Esophagus squamous epithelium (tissue), 5 donors: ENCODE data around the gene CCL23. TPM values are rescaled to one million over a fixed set of nuclear protein-coding genes. Genes with fewer than 3 reads are reported as not detected.
A peak's percentile ranks its signal among the peaks of the same experiment; 100 is the strongest.

ENCODE experiments used
- DNase-seq: peaks from one replicate; lab custom pipeline; 2025; lab: John Stamatoyannopoulos, UW
- H3K27ac ChIP-seq, 4 donors: fragments of 200-600 bp; sonication (generic); one replicate each; pipeline ENCODE4 v1.5.1; 2016 to 2019; ENCODE audit warnings: mild to moderate bottlenecking in 1 of 4
- H3K27me3 ChIP-seq, 4 donors: fragments of 200-600 bp; sonication (generic); 1 replicate in 3 of 4; 2 replicates in 1 of 4; pipeline versions ENCODE4 v1.5.1 to v1.6.0; 2017 to 2021; ENCODE audit warnings: antibody characterized with exemption in 1 of 4
- H3K36me3 ChIP-seq, 3 donors: fragments of 200-600 bp; sonication (generic); one replicate each; pipeline ENCODE4 v1.5.1; 2016 to 2019
- H3K4me1 ChIP-seq, 3 donors: fragments of 200-600 bp; sonication (generic); one replicate each; pipeline ENCODE4 v1.5.1; 2017 to 2019
- H3K4me3 ChIP-seq, 4 donors: fragments of 200-600 bp; sonication (generic); 1 replicate in 3 of 4; 2 replicates in 1 of 4; pipeline ENCODE4 v1.5.1; 2016 to 2019; ENCODE audit warnings: mild to moderate bottlenecking in 2 of 4, moderate library complexity in 1 of 4
- H3K9me3 ChIP-seq, 3 donors: fragments of 200-600 bp; sonication (generic); one replicate each; pipeline ENCODE4 v1.5.1; 2016 to 2019
- POLR2A ChIP-seq, 4 donors: fragments of 450-650 bp; IDR thresholded peaks; one replicate each; pipeline ENCODE4 v1.6.1; 2017; ENCODE audit warnings: antibody characterized with exemption in 4 of 4, mild to moderate bottlenecking in 4 of 4, moderate library complexity in 3 of 4
- WGBS, 2 donors: methylation state at CpG; one replicate each; pipeline ENCODE4 v1.1.5; 2018; 5-methylcytosine and 5-hydroxymethylcytosine counted together
- intact Hi-C: fragments of 100-400 bp; cut with DNase I; formaldehyde crosslinking; loops from one replicate; pipeline ENCODE4 v1.15.0; 2022
- total RNA-seq, 4 donors: library from RNA; depleted of rRNA; stranded (reverse); fragments of >200 nt; gene quantifications; one replicate each; pipeline ENCODE4 v1.1.0, GENCODE V29; 2016
- TF ChIP-seq, protein P1 (sequence below), 6 experiments: fragments of 450-650 bp in 4 of 6; fragments of 200-600 bp in 2 of 6; sonication (generic) in 2 of 6; IDR thresholded peaks; one replicate each; pipeline ENCODE4 v1.5.1; 2016 to 2019; ENCODE audit warnings: antibody characterized with exemption in 6 of 6, mild to moderate bottlenecking in 4 of 6, moderate library complexity in 4 of 6
- donor health status: DM: yes; HTN: yes; CAD: no.

Gene CCL23, protein sequence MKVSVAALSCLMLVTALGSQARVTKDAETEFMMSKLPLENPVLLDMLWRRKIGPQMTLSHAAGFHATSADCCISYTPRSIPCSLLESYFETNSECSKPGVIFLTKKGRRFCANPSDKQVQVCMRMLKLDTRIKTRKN
- total RNA-seq = 10 to 100 TPM in 1 of 4 donors, 1 to 10 TPM in 3; 2.0 to 13.4 (median 3.4) TPM

DNA sequence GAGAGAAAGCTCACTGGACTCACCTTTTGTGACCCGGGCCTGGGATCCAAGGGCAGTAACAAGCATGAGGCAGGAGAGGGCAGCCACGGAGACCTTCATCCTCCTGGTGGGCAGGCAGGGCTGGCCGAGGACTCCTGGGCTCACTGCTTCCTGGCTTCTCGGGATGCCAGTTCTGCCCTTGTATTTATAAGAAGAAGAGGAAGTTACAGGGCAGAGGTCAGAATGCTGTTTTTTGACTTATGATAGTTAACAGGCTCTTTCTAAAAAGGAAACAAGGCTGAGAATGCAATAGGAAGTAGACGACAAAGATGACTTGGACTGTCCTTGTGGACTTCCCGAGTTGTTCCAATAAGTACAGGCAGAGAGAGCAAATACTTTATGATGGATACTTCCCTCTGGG is at the start of gene CCL23:
CCL23 (minus strand) TSS at position 174 of the 400 bp plus-strand sequence; CDS start at position 99, 75 bp downstream.
- H3K27me3 ChIP-seq = peaks cover 0 to 9% (median 0%) of the 10 kb centered on the region in 4 donors
- H3K4me3 ChIP-seq = peak within 1 kb of the TSS in 1 of 4 donors; percentile 32
- WGBS, 2 donors = 31 to 62% methylated on average over 6 of the region's 6 CpGs
- no peaks in the 10 kb centered on the region for H3K9me3 ChIP-seq
- no peak within 1 kb of the TSS for H3K27ac ChIP-seq
- H3K36me3 ChIP-seq = no peaks in the 10 kb centered on the region
- no peak for TF ChIP-seq POLR2A (IDR thresholded peaks at IDR 0.05)
- TF ChIP-seq, protein P1, sequence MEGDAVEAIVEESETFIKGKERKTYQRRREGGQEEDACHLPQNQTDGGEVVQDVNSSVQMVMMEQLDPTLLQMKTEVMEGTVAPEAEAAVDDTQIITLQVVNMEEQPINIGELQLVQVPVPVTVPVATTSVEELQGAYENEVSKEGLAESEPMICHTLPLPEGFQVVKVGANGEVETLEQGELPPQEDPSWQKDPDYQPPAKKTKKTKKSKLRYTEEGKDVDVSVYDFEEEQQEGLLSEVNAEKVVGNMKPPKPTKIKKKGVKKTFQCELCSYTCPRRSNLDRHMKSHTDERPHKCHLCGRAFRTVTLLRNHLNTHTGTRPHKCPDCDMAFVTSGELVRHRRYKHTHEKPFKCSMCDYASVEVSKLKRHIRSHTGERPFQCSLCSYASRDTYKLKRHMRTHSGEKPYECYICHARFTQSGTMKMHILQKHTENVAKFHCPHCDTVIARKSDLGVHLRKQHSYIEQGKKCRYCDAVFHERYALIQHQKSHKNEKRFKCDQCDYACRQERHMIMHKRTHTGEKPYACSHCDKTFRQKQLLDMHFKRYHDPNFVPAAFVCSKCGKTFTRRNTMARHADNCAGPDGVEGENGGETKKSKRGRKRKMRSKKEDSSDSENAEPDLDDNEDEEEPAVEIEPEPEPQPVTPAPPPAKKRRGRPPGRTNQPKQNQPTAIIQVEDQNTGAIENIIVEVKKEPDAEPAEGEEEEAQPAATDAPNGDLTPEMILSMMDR (IDR thresholded peaks at IDR 0.05) = no peak
- no peaks in the 10 kb centered on the region for H3K4me1 ChIP-seq
- intact Hi-C loops = no loop called here
- no peak for DNase-seq

DNA sequence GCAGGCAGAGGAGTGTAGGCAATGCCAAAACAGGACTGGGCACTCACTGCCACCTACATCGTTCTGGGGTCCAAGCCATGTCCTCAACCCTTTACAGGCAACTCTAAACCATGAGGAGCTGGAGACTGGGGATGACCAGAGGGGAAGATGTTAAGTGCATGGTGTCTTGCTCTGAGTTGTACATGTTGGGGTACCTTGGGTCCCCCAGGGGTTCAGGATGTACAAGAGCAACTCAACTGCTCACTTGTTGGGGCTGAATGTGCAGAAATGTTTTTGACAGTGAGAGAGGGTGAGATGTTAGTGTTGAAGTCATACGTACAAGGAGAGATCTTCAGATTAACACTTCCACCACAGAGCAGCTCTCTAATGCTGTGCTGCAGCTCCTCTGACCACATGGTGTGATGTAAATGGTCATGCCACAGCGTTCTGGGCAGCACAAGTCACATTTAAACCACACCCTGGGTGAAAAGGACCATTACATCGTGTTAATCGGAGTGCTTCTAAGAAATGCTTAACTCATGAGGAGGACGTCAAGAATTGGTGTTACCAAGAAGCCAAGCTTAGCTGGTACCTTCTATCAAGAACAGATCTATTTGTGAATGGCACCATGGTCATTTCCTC is 48.7 kb upstream of the CCL23 start:
- Histone ChIP-seq H3K36me3 (no peaks in the 10 kb centered on the region), H3K9me3 (no peaks in the 10 kb centered on the region), H3K4me1 (no peaks in the 10 kb centered on the region), H3K4me3 (no peak overlapping the region), H3K27me3 (no peaks in the 10 kb centered on the region), H3K27ac (peak overlapping the region in 2 of 4 donors; percentile 10 to 14)
- WGBS, 2 donors = 72 to 85% methylated on average over 6 of the region's 6 CpGs
- TF ChIP-seq POLR2A (IDR thresholded peaks at IDR 0.05) = peak in 1 of 4 donors; percentile 19
- TF ChIP-seq, protein P1 (IDR thresholded peaks at IDR 0.05) = no peak
- intact Hi-C loops = no loop called here
- DNase-seq = no peak

DNA sequence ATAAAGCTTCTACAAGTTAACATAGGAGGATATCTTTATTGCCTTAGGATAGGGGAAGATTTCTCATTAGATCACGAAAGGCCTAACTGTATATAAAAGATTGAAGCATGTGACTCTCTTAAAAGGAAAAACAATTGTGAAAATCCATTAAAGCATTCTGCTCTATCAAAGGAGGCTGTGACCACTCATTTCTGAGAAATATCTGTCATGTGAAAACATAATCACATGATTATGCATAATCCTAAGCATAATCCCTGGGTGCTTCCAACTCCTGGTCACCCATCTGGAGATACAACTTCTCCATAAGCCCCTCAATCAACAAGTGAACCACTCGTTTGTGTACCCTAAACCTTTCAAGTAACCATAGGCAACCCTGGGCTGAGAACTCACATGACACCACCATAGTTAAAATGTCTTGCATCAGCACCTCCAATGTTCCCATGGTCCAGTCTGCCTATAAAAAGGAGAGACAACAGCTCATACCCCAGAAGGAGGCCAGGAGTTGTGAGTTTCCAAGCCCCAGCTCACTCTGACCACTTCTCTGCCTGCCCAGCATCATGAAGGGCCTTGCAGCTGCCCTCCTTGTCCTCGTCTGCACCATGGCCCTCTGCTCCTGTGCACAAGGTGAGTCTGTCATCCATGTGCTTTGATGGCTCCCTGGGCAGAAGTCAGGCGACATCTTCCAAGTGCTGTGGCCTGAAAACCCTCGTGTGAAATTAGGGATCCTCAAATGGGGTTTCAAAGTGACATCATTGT is 46.2 kb upstream of the CCL23 start, which contains the start of gene CCL18:
CCL18 (plus strand) TSS at position 487 of the 756 bp plus-strand sequence; CDS start at position 558, 71 bp downstream.
- DNase-seq = no peak
- Histone ChIP-seq H3K9me3 (no peaks in the 10 kb centered on the region), H3K27me3 (no peaks in the 10 kb centered on the region), H3K4me3 (no peak within 1 kb of the TSS), H3K36me3 (no peaks in the 10 kb centered on the region), H3K4me1 (no peaks in the 10 kb centered on the region), H3K27ac (no peak within 1 kb of the TSS)
- intact Hi-C loops = no loop called here
- 54 to 66% methylated on average over 5 of the region's 5 CpGs for WGBS, 2 donors
- no peak for TF ChIP-seq POLR2A (IDR thresholded peaks at IDR 0.05)
- TF ChIP-seq, protein P1 (IDR thresholded peaks at IDR 0.05) = no peak

DNA sequence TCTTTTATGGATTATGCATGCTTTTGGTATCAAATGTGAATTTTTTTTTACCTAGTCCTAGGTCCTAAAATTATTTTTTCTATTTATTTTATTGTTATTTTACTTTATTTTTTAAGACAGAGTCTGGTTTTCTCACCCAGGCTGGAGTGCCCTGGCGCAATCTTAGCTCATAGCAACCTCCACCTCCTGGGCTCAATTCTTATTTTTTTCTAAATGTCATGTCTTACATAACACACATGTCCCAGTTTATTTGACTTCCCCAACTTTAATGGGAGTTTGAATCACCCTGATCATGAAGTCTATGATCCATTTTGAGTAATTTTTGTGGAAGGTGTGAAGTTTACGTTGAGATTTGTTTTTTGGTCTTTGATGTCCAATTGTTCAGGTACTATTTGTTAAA is 43.0 kb upstream of the CCL23 start:
- Histone ChIP-seq H3K27me3 (no peaks in the 10 kb centered on the region), H3K9me3 (no peaks in the 10 kb centered on the region), H3K4me3 (no peak overlapping the region), H3K36me3 (no peaks in the 10 kb centered on the region), H3K27ac (no peak overlapping the region), H3K4me1 (no peaks in the 10 kb centered on the region)
- DNase-seq = no peak
- intact Hi-C loops = no loop called here
- no peak for TF ChIP-seq POLR2A (IDR thresholded peaks at IDR 0.05)
- TF ChIP-seq, protein P1 (IDR thresholded peaks at IDR 0.05) = no peak
- WGBS, 2 donors = 63 to 81% methylated on average over 2 of the region's 2 CpGs

DNA sequence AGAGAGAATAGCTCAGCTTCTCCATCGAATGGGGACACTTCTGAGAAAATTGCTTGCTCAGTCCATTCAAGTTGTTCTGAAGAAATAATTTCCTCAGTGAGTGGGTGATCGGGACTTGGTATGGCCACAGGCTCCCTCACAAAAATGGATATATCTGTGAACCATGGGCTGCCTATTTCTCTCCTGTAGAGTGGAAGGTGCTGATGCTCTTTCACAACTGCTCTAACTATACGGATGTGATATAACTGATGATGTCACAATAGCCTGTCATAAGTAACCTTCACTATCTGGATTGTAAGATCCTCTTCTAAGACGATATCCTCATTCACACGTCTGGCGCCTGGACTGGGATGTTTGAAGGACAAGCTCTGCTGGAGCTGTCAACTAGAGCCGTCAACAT is 41.6 kb upstream of the CCL23 start:
- no peak overlapping the region for H3K27ac ChIP-seq
- H3K4me3 ChIP-seq = no peak overlapping the region
- no peaks in the 10 kb centered on the region for H3K27me3 ChIP-seq
- no peaks in the 10 kb centered on the region for H3K4me1 ChIP-seq
- WGBS, 2 donors = 74 to 75% methylated on average over 7 of the region's 7 CpGs
- TF ChIP-seq POLR2A (IDR thresholded peaks at IDR 0.05) = no peak
- DNase-seq = no peak
- no peaks in the 10 kb centered on the region for H3K9me3 ChIP-seq
- no peaks in the 10 kb centered on the region for H3K36me3 ChIP-seq
- intact Hi-C loops = no loop called here
